ENCODE measurements around the gene TUBD1. TPM values are rescaled to one million over a fixed set of nuclear protein-coding genes. Genes with fewer than 3 reads are reported as not detected.

The TUBD1 gene
- total and polyA plus RNA-seq, 2 of the 13 experiments (the other 11 are each of a cell fraction or from before 2014, with no cell fraction given), result 18.2 to 25.9 TPM

- TF ChIP-seq ZNF124 (CRISPR knock-in tag; IDR thresholded peaks at IDR 0.05), result no peak
- peak; percentile 91 for TF ChIP-seq ZNF331 (CRISPR knock-in tag; IDR thresholded peaks at IDR 0.05)
- no peak for TF ChIP-seq TAF15 (IDR thresholded peaks at IDR 0.05; ENCODE audit: low read depth, low read length, poor library complexity, severe bottlenecking)
- peak; percentile 78 for TF ChIP-seq PRMT3 (CRISPR knock-in tag; IDR thresholded peaks at IDR 0.05; ENCODE audit: borderline replicate concordance, low read depth)
- TF ChIP-seq, protein P1, sequence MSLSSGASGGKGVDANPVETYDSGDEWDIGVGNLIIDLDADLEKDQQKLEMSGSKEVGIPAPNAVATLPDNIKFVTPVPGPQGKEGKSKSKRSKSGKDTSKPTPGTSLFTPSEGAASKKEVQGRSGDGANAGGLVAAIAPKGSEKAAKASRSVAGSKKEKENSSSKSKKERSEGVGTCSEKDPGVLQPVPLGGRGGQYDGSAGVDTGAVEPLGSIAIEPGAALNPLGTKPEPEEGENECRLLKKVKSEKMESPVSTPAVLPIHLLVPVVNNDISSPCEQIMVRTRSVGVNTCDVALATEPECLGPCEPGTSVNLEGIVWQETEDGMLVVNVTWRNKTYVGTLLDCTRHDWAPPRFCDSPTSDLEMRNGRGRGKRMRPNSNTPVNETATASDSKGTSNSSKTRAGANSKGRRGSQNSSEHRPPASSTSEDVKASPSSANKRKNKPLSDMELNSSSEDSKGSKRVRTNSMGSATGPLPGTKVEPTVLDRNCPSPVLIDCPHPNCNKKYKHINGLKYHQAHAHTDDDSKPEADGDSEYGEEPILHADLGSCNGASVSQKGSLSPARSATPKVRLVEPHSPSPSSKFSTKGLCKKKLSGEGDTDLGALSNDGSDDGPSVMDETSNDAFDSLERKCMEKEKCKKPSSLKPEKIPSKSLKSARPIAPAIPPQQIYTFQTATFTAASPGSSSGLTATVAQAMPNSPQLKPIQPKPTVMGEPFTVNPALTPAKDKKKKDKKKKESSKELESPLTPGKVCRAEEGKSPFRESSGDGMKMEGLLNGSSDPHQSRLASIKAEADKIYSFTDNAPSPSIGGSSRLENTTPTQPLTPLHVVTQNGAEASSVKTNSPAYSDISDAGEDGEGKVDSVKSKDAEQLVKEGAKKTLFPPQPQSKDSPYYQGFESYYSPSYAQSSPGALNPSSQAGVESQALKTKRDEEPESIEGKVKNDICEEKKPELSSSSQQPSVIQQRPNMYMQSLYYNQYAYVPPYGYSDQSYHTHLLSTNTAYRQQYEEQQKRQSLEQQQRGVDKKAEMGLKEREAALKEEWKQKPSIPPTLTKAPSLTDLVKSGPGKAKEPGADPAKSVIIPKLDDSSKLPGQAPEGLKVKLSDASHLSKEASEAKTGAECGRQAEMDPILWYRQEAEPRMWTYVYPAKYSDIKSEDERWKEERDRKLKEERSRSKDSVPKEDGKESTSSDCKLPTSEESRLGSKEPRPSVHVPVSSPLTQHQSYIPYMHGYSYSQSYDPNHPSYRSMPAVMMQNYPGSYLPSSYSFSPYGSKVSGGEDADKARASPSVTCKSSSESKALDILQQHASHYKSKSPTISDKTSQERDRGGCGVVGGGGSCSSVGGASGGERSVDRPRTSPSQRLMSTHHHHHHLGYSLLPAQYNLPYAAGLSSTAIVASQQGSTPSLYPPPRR (CRISPR knock-in tag; IDR thresholded peaks at IDR 0.05; ENCODE audit: borderline replicate concordance), result peak; percentile 40; the same call in 1 of the 2 replicates
- 0 out of 2 replicates have a peak, but pooled peaks have one; percentile 85 for TF ChIP-seq ZNF577 (CRISPR knock-in tag; IDR thresholded peaks at IDR 0.05; ENCODE audit: borderline replicate concordance, low read depth)
- no peak; the same call in 1 of the 2 replicates for TF ChIP-seq MAZ (IDR thresholded peaks at IDR 0.05; ENCODE audit: borderline replicate concordance, low read depth, low read length)
- TF ChIP-seq MAZ (CRISPR knock-in tag; IDR thresholded peaks at IDR 0.05; ENCODE audit: low read depth), result no peak
- TF ChIP-seq ZBTB7A (CRISPR knock-in tag; IDR thresholded peaks at IDR 0.05), result 0 out of 2 replicates have a peak, but pooled peaks have one; percentile 5
- TF ChIP-seq, protein P2, sequence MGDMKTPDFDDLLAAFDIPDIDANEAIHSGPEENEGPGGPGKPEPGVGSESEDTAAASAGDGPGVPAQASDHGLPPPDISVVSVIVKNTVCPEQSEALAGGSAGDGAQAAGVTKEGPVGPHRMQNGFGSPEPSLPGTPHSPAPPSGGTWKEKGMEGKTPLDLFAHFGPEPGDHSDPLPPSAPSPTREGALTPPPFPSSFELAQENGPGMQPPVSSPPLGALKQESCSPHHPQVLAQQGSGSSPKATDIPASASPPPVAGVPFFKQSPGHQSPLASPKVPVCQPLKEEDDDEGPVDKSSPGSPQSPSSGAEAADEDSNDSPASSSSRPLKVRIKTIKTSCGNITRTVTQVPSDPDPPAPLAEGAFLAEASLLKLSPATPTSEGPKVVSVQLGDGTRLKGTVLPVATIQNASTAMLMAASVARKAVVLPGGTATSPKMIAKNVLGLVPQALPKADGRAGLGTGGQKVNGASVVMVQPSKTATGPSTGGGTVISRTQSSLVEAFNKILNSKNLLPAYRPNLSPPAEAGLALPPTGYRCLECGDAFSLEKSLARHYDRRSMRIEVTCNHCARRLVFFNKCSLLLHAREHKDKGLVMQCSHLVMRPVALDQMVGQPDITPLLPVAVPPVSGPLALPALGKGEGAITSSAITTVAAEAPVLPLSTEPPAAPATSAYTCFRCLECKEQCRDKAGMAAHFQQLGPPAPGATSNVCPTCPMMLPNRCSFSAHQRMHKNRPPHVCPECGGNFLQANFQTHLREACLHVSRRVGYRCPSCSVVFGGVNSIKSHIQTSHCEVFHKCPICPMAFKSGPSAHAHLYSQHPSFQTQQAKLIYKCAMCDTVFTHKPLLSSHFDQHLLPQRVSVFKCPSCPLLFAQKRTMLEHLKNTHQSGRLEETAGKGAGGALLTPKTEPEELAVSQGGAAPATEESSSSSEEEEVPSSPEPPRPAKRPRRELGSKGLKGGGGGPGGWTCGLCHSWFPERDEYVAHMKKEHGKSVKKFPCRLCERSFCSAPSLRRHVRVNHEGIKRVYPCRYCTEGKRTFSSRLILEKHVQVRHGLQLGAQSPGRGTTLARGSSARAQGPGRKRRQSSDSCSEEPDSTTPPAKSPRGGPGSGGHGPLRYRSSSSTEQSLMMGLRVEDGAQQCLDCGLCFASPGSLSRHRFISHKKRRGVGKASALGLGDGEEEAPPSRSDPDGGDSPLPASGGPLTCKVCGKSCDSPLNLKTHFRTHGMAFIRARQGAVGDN (CRISPR knock-in tag; IDR thresholded peaks at IDR 0.05), result peak; percentile 68
- TF ChIP-seq MAFG (CRISPR knock-in tag; IDR thresholded peaks at IDR 0.05), result no peak
- no peak; the same call in 1 of the 2 replicates for TF ChIP-seq ZKSCAN1 (IDR thresholded peaks at IDR 0.05; ENCODE audit: low read length)
- no peak; the same call in 1 of the 2 replicates for TF ChIP-seq ZBTB4 (CRISPR knock-in tag; IDR thresholded peaks at IDR 0.05; ENCODE audit: borderline replicate concordance)
- peak; percentile 75 for TF ChIP-seq KDM2A (CRISPR knock-in tag; IDR thresholded peaks at IDR 0.05; ENCODE audit: borderline replicate concordance, low read depth)
- TF ChIP-seq IKZF1 (IDR thresholded peaks at IDR 0.05), result no peak
These were observed 49.7 kb downstream of the TUBD1 start (continued) for GRCh38 chr17:59842901-59843652.
